Superior temporal gyrus (tissue), 1 donor: ENCODE results near the gene CRISPLD2.

Experiments
- DNase-seq: peaks from one replicate; pipeline ENCODE4 v3.0.0-alpha.2; 2016; ENCODE audit errors: extremely low spot score

Gene CRISPLD2

DNA sequence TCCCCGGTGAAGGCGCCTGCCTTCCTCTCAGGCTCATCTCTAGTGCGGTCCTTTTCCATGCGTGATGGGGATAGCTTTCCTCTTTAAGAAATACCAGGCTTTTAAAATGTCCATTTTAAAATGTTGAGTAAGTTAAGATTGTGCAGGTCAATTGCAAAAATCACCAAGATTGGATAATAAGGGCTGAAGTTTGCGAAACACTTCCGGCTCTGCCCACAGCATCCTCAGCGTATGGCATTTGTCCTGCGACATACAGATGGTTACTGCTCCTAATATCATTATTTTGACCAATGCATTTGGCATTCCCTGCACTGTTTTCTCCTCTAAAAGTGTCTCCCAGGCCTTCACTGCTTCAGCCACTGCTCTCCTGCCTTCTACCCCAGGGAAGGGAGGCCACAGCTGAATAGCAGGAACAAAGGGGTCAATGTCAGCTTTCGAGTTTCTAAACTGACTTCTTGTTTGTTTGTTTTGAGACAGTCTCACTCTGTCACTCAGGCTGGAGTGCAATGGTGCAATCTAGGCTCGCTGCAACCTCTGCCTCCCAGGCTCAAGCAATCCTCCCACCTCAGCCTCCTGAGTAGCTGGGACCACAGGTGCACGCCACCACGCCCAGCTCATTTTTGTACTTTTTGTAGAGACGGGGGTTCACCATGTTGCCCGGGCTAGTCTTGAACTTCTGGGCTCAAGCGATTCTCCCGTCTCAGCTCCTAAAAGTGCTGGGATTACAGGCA, 91.9 kb downstream of the CRISPLD2 start:
- no peak for DNase-seq

- peak; percentile 29 for DNase-seq
Observed at GRCh38 chr16:84913315-84913714, 93.5 kb downstream of the CRISPLD2 start.

DNA sequence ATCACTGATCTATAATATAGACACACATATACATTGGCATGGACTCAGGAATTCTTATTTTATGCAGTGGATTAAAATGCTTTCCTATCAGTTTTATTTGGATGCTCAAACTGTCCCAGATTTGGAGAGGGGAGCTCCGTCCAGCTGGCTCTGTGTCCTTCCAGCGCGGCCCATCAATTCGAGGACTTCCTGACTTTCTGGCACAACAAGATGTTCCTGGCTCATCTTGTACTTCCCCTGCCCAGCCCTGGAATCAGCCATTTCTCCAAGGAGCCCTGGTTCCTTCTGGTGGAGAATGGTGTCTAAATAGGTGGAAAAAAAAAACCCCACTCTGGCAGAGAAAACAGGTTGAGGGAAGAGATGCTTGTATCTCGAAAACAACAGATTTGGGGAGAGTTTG, 94.5 kb downstream of the CRISPLD2 start:
- DNase-seq: no peak

DNA sequence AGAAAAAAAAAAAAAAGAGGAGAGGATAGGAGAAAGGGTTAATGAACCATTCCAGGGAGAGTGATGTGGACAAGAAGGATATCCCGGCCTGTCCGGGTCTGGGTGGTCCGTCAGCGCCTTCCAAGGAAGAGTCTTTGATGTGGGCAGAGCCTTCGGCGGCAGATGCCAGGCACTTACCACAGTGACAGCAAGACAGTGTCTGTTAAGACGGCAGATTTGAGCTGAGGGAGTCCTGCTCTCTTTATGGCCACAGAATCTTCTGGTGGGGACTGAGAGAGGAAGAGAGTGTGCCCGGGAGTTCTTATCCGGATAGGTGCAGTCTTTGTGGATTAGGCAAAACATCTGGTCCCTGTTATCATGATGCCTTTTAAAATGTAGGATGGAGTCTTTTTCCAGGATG, 96.4 kb downstream of the CRISPLD2 start:
- DNase-seq: no peak

GRCh38 chr16:84916850-84917249, 97.1 kb downstream of the CRISPLD2 start:
- DNase-seq: no peak

- peak; percentile 40 for DNase-seq
Observed at GRCh38 chr16:84917492-84917891, 97.7 kb downstream of the CRISPLD2 start.

- peak; percentile 58 for DNase-seq
Observed at GRCh38 chr16:84918006-84918909, 98.5 kb downstream of the CRISPLD2 start.

GRCh38 chr16:84919269-84919668, 99.5 kb downstream of the CRISPLD2 start:
- no peak for DNase-seq

- DNase-seq: no peak
Observed at GRCh38 chr16:84919708-84920107, 99.9 kb downstream of the CRISPLD2 start.

DNA sequence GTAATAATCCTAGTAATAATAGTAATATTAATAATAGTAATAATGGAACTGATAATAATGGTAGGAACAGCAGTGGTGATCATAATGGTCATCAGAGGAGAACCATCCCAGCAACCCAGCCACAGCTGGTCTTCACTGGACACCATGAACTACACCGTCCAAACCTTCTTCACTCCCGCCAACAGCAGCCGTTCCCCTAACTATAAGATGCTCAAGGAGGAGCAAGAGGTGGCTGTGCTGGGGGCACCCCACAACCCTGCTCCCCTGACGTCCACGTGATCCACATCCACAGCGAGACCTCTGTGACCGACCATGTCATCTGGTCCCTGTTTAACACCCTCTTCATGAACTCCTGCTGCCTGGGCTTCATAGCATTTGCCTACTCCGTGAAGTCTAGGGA, 100.5 kb downstream of the CRISPLD2 start:
- DNase-seq: no peak

DNA sequence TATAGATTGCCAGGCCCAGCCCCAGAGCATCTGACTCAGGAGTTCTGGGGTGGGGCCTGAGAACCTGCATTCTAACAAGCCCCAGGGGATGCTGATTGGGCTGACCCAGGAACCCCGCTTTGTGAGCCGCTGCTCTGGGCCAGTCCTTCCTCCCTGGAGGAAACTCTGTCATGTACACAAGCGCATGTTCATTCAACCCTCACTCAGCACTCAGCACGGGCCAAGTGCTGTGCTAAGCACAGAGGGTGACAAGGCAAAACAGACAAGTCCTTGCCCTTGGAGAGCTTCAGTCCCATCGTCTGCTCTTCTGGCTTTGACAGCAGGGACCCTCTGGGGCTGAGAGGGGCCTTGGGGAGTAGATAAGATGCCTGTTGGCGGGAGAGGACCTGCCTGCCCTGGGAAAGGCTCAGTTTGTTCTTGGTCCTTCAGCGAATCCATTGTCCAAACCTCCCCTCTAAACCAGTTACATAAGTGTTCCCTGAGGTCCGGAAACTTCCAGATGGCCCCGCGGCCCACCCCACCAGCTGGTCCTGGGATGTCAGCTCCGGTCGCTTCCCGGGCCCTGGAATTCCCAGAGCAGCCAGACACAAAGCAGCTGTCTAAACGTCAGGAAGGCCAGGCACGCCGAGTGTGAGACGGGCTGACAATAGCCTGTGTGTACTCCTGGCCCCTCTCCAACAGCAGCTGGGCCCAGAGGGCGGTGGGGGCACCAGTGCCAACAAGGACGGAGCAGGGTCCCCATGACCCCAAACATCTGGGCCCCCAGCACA, 102.8 kb downstream of the CRISPLD2 start:
- peak; percentile 72 for DNase-seq

DNA sequence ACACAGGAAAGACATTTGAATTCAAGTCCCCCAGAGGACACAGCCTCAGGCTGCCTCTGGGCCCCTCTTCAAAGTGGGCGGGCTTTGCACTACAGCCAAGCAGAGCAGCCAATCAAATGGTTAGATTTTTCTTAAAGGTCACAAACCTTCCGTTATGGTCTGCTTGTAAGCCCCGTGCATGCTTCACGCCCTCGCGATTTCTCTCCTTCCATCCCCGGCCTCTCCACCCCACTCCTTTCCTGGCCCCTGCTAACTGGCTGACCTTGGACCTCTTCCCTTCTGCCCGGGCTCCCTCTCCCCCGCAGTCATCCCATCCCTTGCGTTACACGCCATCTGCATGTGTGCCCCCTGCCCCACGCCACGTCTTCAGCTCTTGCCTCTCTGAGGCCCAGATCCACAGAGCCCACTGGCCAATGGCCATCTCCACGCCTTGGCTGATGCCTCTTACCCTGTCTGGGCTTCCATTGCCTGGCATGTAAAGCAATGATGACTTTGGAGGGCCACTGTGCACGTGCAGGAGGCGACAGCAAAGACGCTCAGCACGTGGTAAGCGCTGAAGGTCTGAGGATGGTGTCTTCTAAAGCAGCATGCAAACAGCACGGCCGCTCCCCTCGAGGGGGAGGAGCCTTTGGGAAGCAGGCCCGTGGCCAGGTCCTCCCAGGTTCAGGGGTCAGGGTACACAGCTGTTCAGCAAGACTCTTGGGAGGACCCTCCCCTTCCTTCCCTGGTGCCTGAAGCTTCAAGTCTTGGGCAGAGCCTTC, 104.7 kb downstream of the CRISPLD2 start:
- DNase-seq: no peak

DNA sequence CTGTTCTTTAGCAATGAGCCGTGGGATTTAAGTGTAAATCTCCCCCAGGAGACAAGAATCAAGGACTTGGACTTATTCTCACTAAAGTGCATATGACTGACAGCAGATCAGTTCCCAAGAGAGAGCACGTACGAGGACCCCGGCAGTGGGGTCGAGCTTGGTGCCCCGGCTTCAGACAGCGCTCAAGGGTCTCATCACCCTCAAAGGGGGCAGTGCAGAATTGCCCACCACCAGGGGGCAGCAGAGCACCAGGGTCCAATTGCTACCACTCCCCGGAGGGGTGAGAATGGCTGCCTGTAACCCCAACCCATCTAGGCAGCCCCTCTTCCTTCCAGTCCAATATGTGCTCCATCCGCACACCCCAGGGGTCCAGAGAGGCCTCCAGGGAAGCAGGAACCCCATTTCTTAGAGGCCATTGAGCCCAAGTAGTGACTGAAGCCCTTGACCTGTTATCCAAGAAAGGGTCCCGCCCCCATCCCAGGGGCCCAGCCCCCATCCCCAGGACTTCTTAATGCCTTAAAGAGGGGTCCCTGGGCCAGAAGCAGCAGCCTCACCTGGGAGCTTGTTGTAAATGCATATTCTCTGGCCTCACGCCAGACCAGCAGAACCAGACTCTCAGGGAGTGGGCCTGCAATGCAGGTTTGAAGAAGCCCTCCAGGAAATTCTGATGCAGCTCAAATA, 105.4 kb downstream of the CRISPLD2 start:
- no peak for DNase-seq

GRCh38 chr16:84925773-84926372, 106.1 kb downstream of the CRISPLD2 start:
- DNase-seq: no peak

GRCh38 chr16:84926462-84926861, 106.7 kb downstream of the CRISPLD2 start:
- no peak for DNase-seq

- no peak for DNase-seq
Observed at GRCh38 chr16:84927621-84928591, 108.1 kb downstream of the CRISPLD2 start.

DNA sequence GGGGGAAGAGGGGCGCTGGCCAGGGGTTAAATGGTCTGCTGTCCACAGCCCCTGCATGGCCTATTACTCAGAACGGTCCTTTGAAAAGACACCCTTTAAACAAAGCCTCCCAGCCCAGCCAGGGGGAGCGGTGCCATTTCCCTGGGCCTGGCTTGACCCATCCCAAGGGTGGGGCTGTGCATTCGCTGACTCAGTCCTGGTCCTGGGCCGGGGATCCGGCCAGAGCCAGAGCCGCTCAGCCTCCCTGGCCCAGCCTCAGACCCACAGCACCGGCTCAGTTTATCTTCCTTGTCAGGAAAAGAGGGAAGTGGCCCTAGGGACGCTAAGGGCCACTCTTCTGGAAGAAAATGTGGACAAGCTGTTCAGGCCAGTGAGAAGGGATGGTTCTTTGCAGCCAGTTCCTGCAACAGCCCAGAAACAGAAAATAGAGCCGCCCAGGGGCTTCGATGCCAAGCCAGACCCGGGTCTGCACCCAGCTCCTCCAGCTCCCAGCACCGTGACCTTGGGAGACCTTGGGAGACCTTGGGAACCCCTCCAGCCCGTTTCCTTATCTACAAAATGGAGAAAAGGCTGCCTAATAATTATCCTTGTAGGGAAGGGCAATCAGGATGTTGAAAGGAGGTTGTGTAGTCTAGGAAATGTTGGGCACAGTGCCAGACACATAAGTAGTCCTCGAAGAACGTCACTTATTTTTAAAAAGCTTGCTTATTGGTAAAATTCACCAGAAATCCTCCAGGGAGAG, 109.1 kb downstream of the CRISPLD2 start:
- DNase-seq: no peak
